GM15510 (cell line): ENCODE data around the gene PRKAG2.

ENCODE experiments used
- POLR2A ChIP-seq: IDR thresholded peaks from 3 replicates; pipeline ENCODE4 v1.6.1; 2011; ENCODE audit warnings: borderline replicate concordance; ENCODE audit not compliant: insufficient read length; ENCODE audit errors: extremely low read depth

The PRKAG2 gene

GRCh38 chr7:151809146-151809863 lies 67.6 kb downstream of the PRKAG2 start:
- no peak for TF ChIP-seq POLR2A

- no peak for TF ChIP-seq POLR2A
Observed at GRCh38 chr7:151808400-151809145, 68.3 kb downstream of the PRKAG2 start.

- no peak for TF ChIP-seq POLR2A
Observed at GRCh38 chr7:151807846-151808245, 69.1 kb downstream of the PRKAG2 start.

- TF ChIP-seq POLR2A = no peak
Observed at GRCh38 chr7:151806952-151807775, 69.8 kb downstream of the PRKAG2 start.

GRCh38 chr7:151806204-151806603 lies 70.7 kb downstream of the PRKAG2 start:
- TF ChIP-seq POLR2A = no peak

- TF ChIP-seq POLR2A = no peak
Observed at GRCh38 chr7:151805191-151805590, 71.7 kb downstream of the PRKAG2 start.

- no peak for TF ChIP-seq POLR2A
Observed at GRCh38 chr7:151804756-151805155, 72.2 kb downstream of the PRKAG2 start.

GRCh38 chr7:151803841-151804240 lies 73.1 kb downstream of the PRKAG2 start:
- no peak for TF ChIP-seq POLR2A

GRCh38 chr7:151802469-151802846 lies 74.5 kb downstream of the PRKAG2 start:
- TF ChIP-seq POLR2A = no peak

- TF ChIP-seq POLR2A = no peak
Observed at GRCh38 chr7:151801782-151802468, 75.0 kb downstream of the PRKAG2 start.

- no peak for TF ChIP-seq POLR2A
Observed at GRCh38 chr7:151801291-151801690, 75.6 kb downstream of the PRKAG2 start.

- no peak for TF ChIP-seq POLR2A
Observed at GRCh38 chr7:151800861-151801260, 76.1 kb downstream of the PRKAG2 start.

GRCh38 chr7:151800391-151800790 lies 76.5 kb downstream of the PRKAG2 start:
- no peak for TF ChIP-seq POLR2A

- no peak for TF ChIP-seq POLR2A
Observed at GRCh38 chr7:151799506-151799905, 77.4 kb downstream of the PRKAG2 start.
